Measurements from ENCODE around the gene ZNF638. TPM values are rescaled to one million over a fixed set of nuclear protein-coding genes. Genes with fewer than 3 reads are reported as not detected.

Gene ZNF638
- total RNA-seq, 1 experiment from 2014 or later: 40.0 TPM

DNA sequence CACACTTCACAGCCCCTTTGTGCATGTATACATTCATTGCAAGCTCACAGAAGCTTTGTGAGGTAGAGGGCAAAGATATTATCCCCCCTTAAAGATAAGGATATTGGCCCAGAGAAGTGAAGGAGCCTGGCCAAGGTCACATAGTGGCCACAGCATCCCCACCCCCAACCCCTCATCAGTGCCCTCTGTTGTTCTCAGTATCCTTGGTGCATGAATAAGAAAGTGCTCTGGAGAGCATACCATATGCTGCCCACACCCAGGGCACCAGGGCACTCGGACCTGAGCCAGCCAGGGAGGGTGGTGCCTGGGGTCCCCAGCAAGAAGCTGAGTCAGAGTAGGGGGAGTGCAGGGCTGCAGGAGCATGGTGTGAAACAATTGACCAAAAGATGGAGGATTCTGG is 125.0 kb downstream of the ZNF638 start:
- Histone ChIP-seq H3K9me3 (no peaks in the 10 kb centered on the region), H3K36me3 (no peaks in the 10 kb centered on the region), H3K27me3 (no peaks in the 10 kb centered on the region), H3K4me3 (no peak overlapping the region)
- no peak for DNase-seq

DNA sequence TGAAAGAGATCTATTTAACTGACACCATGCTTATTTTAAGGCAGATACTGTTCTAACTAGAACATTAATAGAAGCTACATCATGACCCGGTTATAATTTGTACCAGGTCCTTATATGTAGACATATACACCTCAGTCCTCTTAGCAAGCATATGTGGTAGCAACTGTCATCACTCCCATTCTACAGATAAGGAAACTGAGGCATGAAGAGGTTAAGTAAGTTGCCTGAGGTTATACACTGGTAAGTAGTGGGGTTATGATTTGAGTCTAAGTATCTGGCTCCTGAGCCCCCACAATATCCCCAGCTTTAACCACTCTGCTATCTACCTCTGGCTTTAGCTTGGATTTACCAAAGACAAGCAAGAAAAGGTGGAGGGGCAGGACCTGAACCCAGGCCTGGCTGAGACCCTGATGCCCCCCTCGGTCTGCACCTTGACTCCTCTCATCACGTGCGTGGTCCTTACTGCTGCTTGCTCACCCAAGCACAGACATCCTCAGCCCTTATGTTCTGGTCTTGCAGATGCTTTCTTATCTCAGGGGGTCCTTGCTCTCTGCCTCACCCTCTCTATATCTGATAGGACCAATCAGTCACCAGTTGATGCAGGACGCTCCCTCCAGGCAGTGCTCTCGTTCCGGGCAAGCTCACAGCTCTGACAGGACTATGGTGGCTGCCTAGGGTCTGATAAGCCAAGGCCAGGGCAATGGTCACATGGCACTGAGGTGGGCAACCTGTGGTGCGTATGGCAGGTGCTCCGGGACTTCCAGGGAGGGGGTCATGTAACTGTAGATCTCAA is 125.7 kb downstream of the ZNF638 start:
- no peak for DNase-seq
- H3K9me3 ChIP-seq: no peaks in the 10 kb centered on the region
- no peak overlapping the region for H3K4me3 ChIP-seq
- H3K36me3 ChIP-seq: no peaks in the 10 kb centered on the region
- no peaks in the 10 kb centered on the region for H3K27me3 ChIP-seq

GRCh38 chr2:71457923-71458322 is 126.3 kb downstream of the ZNF638 start:
- Histone ChIP-seq H3K9me3 (no peaks in the 10 kb centered on the region), H3K27me3 (no peaks in the 10 kb centered on the region), H3K4me3 (no peak overlapping the region), H3K36me3 (no peaks in the 10 kb centered on the region)
- no peak for DNase-seq

GRCh38 chr2:71458413-71459083 is 127.0 kb downstream of the ZNF638 start:
- DNase-seq: peak; percentile 54
- Histone ChIP-seq H3K4me3 (no peak overlapping the region), H3K9me3 (no peaks in the 10 kb centered on the region), H3K36me3 (no peaks in the 10 kb centered on the region), H3K27me3 (no peaks in the 10 kb centered on the region)

DNA sequence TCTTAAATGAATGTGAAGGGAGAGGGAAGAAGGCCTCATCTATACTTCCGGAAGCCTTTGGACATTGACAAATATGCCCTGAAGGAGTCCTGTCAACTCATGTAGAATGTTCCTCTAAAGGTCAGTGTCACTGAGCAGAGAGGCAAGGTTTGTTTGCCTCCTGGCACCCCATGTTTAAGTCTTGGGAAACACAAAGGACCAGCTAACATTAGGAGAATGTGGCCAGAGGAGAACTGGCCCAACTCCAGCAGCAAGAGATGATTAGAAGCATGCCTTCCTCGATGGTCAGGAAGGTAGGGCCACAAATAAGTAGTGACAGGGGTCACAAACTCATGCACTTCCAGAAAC is 127.5 kb downstream of the ZNF638 start:
- no peaks in the 10 kb centered on the region for H3K9me3 ChIP-seq
- no peak for DNase-seq
- no peaks in the 10 kb centered on the region for H3K27me3 ChIP-seq
- no peaks in the 10 kb centered on the region for H3K36me3 ChIP-seq
- H3K4me3 ChIP-seq: no peak overlapping the region

DNA sequence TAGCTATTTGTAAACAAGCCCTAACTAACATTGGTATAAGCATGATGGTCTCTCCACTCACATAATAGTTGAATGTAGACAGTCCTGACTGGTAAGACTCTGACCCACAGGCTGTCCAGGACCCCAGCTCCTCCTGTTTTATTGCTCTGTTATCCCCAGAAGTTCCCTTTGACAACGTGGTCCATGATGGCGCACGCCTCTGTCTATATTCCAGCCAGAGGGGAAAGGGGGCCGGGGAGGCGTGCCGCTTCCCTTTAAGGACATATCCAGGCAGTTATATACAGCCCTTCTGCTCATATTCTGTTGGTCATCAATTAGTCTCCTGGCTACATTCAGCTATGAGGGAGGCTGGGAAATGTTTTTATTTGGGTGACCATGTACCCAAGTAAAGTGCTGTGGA is 128.5 kb downstream of the ZNF638 start:
- Histone ChIP-seq H3K4me3 (no peak overlapping the region), H3K27me3 (no peaks in the 10 kb centered on the region)

DNA sequence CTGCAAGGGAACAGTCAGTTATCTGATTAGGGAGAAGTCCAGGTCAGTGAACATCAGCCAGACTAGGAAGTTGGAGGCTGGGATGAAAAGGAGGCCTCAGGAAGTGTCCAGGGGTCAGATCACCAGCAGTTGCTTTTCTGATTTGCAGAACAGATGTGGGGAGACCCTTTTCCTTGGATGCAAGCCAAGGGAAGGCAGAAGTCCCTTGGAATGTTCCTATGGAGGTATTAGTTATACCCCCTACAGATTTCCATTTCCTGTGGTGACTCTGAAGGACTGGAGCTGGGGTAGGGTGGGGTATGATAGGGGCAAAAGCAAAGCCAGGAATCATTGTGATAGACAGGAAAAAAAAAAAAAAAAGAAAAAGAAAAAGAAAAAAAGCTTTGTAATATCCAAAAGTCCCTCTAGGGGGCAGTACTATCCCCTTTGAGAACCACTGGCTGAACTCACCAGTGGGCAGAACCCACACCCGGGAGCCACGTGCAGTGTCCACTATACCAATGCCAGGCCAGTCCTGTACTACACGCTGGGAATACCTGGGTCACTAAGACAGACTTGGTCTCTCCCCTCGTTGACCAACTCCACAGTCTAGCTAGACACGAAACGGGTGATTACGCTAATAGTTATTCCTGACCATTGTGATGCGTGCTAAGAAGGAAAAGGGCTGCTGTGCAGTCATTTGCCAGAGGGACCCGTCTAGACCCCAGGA is 129.2 kb downstream of the ZNF638 start:
- no peaks in the 10 kb centered on the region for H3K9me3 ChIP-seq
- no peaks in the 10 kb centered on the region for H3K36me3 ChIP-seq
- no peak for DNase-seq
- no peaks in the 10 kb centered on the region for H3K27me3 ChIP-seq
- no peak overlapping the region for H3K4me3 ChIP-seq

More for the DNA sequence above, 128.5 kb downstream of the ZNF638 start:
- H3K36me3 ChIP-seq: no peaks in the 10 kb centered on the region
- no peak for DNase-seq
- no peaks in the 10 kb centered on the region for H3K9me3 ChIP-seq

DNA sequence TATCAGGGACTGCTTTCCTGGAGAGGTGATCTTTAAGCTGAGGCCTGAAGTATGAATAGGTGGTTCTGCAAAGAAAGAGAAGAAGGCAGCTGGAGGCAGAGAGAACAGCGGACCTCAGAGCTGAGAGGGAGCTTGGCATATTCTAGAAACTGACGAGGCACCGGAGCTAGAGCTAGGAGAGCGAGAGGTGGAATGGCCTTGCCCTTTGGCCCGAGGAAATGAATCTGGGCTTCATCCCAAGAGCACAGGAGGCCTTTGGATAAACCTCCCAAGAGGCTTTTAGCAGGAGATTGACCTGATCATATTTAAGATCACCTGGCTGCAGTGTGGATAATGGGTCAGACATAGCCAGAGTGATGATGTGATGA is 129.7 kb downstream of the ZNF638 start:
- H3K4me3 ChIP-seq: no peak overlapping the region
- no peaks in the 10 kb centered on the region for H3K36me3 ChIP-seq
- no peak for DNase-seq
- no peaks in the 10 kb centered on the region for H3K27me3 ChIP-seq
- no peaks in the 10 kb centered on the region for H3K9me3 ChIP-seq

GRCh38 chr2:71462056-71462605 is 130.5 kb downstream of the ZNF638 start:
- H3K36me3 ChIP-seq: no peaks in the 10 kb centered on the region
- H3K9me3 ChIP-seq: no peaks in the 10 kb centered on the region
- DNase-seq: no peak
- no peaks in the 10 kb centered on the region; the same call in 1 of the 2 replicates for H3K27me3 ChIP-seq
- no peak overlapping the region for H3K4me3 ChIP-seq

GRCh38 chr2:71462641-71463341 is 131.2 kb downstream of the ZNF638 start:
- no peak for DNase-seq
- Histone ChIP-seq H3K9me3 (no peaks in the 10 kb centered on the region), H3K36me3 (no peaks in the 10 kb centered on the region), H3K4me3 (no peak overlapping the region), H3K27me3 (no peaks in the 10 kb centered on the region; the same call in 1 of the 2 replicates)

GRCh38 chr2:71463342-71463654 is 131.7 kb downstream of the ZNF638 start:
- DNase-seq: no peak
- Histone ChIP-seq H3K9me3 (no peaks in the 10 kb centered on the region), H3K27me3 (no peaks in the 10 kb centered on the region; the same call in none of the 2 replicates), H3K4me3 (no peak overlapping the region), H3K36me3 (no peaks in the 10 kb centered on the region)

GRCh38 chr2:71464389-71464788 is 132.8 kb downstream of the ZNF638 start:
- H3K36me3 ChIP-seq: no peaks in the 10 kb centered on the region
- H3K4me3 ChIP-seq: no peak overlapping the region
- no peak for DNase-seq
- H3K27me3 ChIP-seq: no peaks in the 10 kb centered on the region; the same call in none of the 2 replicates
- no peaks in the 10 kb centered on the region for H3K9me3 ChIP-seq

GRCh38 chr2:71465356-71465755 is 133.8 kb downstream of the ZNF638 start:
- no peaks in the 10 kb centered on the region for H3K36me3 ChIP-seq
- no peaks in the 10 kb centered on the region for H3K9me3 ChIP-seq
- H3K4me3 ChIP-seq: no peak overlapping the region
- no peaks in the 10 kb centered on the region; the same call in none of the 2 replicates for H3K27me3 ChIP-seq
- no peak for DNase-seq

GRCh38 chr2:71465961-71466300 is 134.3 kb downstream of the ZNF638 start:
- no peaks in the 10 kb centered on the region; the same call in none of the 2 replicates for H3K27me3 ChIP-seq
- DNase-seq: no peak
- no peaks in the 10 kb centered on the region for H3K9me3 ChIP-seq
- no peak overlapping the region; the same call in 1 of the 2 replicates for H3K4me3 ChIP-seq
- H3K36me3 ChIP-seq: no peaks in the 10 kb centered on the region

DNA sequence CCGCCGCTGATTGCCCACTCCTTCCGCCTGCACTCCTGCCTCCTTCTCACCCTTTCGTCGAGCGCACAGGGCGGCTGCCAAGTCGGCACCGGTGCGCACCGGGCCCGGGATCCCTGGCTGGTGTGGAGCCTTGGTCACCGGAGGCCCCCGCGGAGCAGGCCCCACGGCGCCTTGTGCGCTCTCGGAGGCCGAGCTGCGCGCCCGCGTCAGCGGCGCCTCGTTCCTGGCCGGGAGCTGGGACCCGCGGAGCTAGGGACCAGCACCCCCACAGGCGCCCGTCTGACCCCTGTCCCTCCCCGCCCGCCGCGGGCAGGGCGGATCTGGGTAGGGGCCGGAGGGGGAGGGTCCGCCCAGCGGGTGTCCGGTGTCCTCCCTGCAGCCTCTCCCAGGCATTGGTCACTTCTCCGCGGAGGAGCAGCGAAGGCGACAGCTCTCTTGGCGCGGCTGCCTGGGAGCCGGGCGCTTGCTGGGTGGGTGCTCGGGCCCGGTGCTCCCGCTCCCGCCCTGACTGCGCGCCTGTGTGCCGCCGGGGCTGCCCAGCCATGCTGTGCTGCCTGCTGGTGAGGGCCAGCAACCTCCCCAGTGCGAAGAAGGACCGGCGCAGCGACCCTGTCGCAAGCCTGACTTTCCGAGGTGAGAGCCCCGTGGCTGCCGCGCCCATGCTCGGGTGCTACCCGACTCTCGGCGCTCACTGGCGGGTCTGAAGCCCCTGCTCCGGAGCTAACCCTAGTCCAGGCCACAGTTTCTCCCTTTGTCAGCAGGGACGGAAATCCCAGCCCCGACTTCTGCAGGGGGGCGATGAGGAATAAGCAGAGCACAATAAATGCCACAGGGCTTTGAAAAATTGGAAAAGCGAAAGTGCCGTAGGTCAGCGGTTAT is 135.0 kb downstream of the ZNF638 start:
- Histone ChIP-seq H3K36me3 (no peaks in the 10 kb centered on the region), H3K4me3 (peak overlapping the region; percentile 68), H3K27me3 (no peaks in the 10 kb centered on the region; the same call in none of the 2 replicates), H3K9me3 (no peaks in the 10 kb centered on the region)
- DNase-seq: peak; percentile 39
